ENCODE results near the gene ACSM5. TPM values are rescaled to one million over a fixed set of nuclear protein-coding genes. Genes with fewer than 3 reads are reported as not detected.
"Not testable (repeated sequence)": the region's sequence is repeated elsewhere in the genome, so short reads cannot be mapped to it uniquely, and the experiment has no call there.

Gene ACSM5
- total RNA-seq, 2 donors from 2014 or later, result 0.40 to 1.5 TPM

GRCh38 chr16:20395946-20396345, 13.4 kb upstream of the ACSM5 start:
- ATAC-seq (no peak), DNase-seq (no peak)
- intact Hi-C loops (cut with DNase I, micrococcal nuclease), result no loop called here

- DNase-seq (no peak), ATAC-seq (no peak)
- intact Hi-C loops (cut with DNase I, micrococcal nuclease), result no loop called here
Observed at GRCh38 chr16:20396846-20397467, 12.4 kb upstream of the ACSM5 start.

GRCh38 chr16:20397468-20398074, 11.8 kb upstream of the ACSM5 start:
- DNase-seq, result no peak
- no peak for ATAC-seq
- intact Hi-C loops (cut with DNase I, micrococcal nuclease), result no loop called here

- DNase-seq (no peak), ATAC-seq (no peak)
- intact Hi-C loops (cut with DNase I, micrococcal nuclease), result no loop called here
Observed at GRCh38 chr16:20398603-20399002, 10.7 kb upstream of the ACSM5 start.

- no peak for ATAC-seq
- DNase-seq, result no peak
- intact Hi-C loops (cut with DNase I, micrococcal nuclease), result no loop called here
Observed at GRCh38 chr16:20399185-20399584, 10.1 kb upstream of the ACSM5 start.

- DNase-seq (no peak), ATAC-seq (no peak)
- intact Hi-C loops (cut with DNase I, micrococcal nuclease), result no loop called here
Observed at GRCh38 chr16:20401066-20401465, 8.3 kb upstream of the ACSM5 start.

GRCh38 chr16:20401475-20402016, 7.8 kb upstream of the ACSM5 start:
- DNase-seq (no peak), ATAC-seq (no peak)
- intact Hi-C loops (cut with DNase I, micrococcal nuclease), result no loop called here

- ATAC-seq (no peak), DNase-seq (no peak)
- intact Hi-C loops (cut with DNase I, micrococcal nuclease), result no loop called here
Observed at GRCh38 chr16:20402651-20403050, 6.7 kb upstream of the ACSM5 start.

- DNase-seq (no peak), ATAC-seq (no peak)
- intact Hi-C loops (cut with DNase I, micrococcal nuclease), result no loop called here
Observed at GRCh38 chr16:20404637-20405036, 4.7 kb upstream of the ACSM5 start, which contains the start of gene PDILT. PDILT (minus strand) TSS chr16:20404737; CDS start chr16:20399300, 5,437 bp downstream.

GRCh38 chr16:20410121-20410723, 888 bp downstream of the ACSM5 start:
- no peak for DNase-seq
- intact Hi-C loops (cut with DNase I, micrococcal nuclease), result no loop called here
- no peak for ATAC-seq

GRCh38 chr16:20411055-20411454, 1.7 kb downstream of the ACSM5 start:
- no peak for DNase-seq
- no peak for ATAC-seq
- intact Hi-C loops (cut with DNase I, micrococcal nuclease), result no loop called here

- DNase-seq (no peak), ATAC-seq (no peak)
- intact Hi-C loops (cut with DNase I, micrococcal nuclease), result no loop called here
Observed at GRCh38 chr16:20415541-20415940, 6.2 kb downstream of the ACSM5 start.

- DNase-seq; ATAC-seq; intact Hi-C loops (cut with DNase I, micrococcal nuclease): not testable (repeated sequence)
Observed at GRCh38 chr16:20419093-20419492, 9.8 kb downstream of the ACSM5 start.

- DNase-seq; intact Hi-C loops (cut with DNase I, micrococcal nuclease); ATAC-seq: not testable (repeated sequence)
Observed at GRCh38 chr16:20421748-20422147, 12.4 kb downstream of the ACSM5 start.

- ATAC-seq; intact Hi-C loops (cut with DNase I, micrococcal nuclease); DNase-seq: not testable (repeated sequence)
Observed at GRCh38 chr16:20423772-20424128, 14.4 kb downstream of the ACSM5 start.

GRCh38 chr16:20424129-20424866, 15.0 kb downstream of the ACSM5 start:
- ATAC-seq (no peak), DNase-seq (no peak)
- intact Hi-C loops (cut with DNase I, micrococcal nuclease), result no loop called here

GRCh38 chr16:20427401-20427797, 18.1 kb downstream of the ACSM5 start:
- ATAC-seq; intact Hi-C loops (cut with DNase I, micrococcal nuclease); DNase-seq: not testable (repeated sequence)

GRCh38 chr16:20429499-20429898, 20.2 kb downstream of the ACSM5 start:
- ATAC-seq; DNase-seq; intact Hi-C loops (cut with DNase I, micrococcal nuclease): not testable (repeated sequence)

- DNase-seq; ATAC-seq; intact Hi-C loops (cut with DNase I, micrococcal nuclease): not testable (repeated sequence)
Observed at GRCh38 chr16:20430480-20430879, 21.1 kb downstream of the ACSM5 start.

All from left colon (tissue), 2 donors.